Suprapubic skin (tissue), 4 donors: ENCODE results near the gene TPSAB1. TPM values are rescaled to one million over a fixed set of nuclear protein-coding genes. Genes with fewer than 3 reads are reported as not detected.

Source experiments
- DNase-seq, 2 donors: peaks; one replicate each; pipeline ENCODE4 v3.0.0-alpha.2; 2019; ENCODE audit warnings: low spot score in 2 of 2
- H3K27ac ChIP-seq: fragments of 200-600 bp; sonication (generic); one replicate; pipeline ENCODE4 v1.5.1; 2019
- H3K27me3 ChIP-seq: fragments of 200-600 bp; sonication (generic); one replicate; pipeline ENCODE4 v1.5.1; 2019
- H3K36me3 ChIP-seq: fragments of 200-600 bp; sonication (generic); one replicate; pipeline ENCODE4 v1.5.1; 2019
- H3K4me1 ChIP-seq: fragments of 200-600 bp; sonication (generic); one replicate; pipeline ENCODE4 v1.5.1; 2019
- H3K4me3 ChIP-seq: fragments of 200-600 bp; sonication (generic); one replicate; pipeline ENCODE4 v1.5.1; 2019; ENCODE audit warnings: mild to moderate bottlenecking
- H3K9me3 ChIP-seq: fragments of 200-600 bp; sonication (generic); one replicate; pipeline ENCODE4 v1.5.1; 2019
- CTCF ChIP-seq, 2 donors: fragments of 200-600 bp in 1 of 2; fragments of 450-650 bp in 1 of 2; sonication (generic) in 1 of 2; IDR thresholded peaks; one replicate each; pipeline ENCODE4 v1.5.1; 2016 to 2019; ENCODE audit warnings: antibody characterized with exemption in 2 of 2, mild to moderate bottlenecking in 1 of 2, moderate library complexity in 1 of 2
- EP300 ChIP-seq: sonication (generic); formaldehyde crosslinking; IDR thresholded peaks from one replicate; pipeline ENCODE4 v1.6.1; 2017; ENCODE audit warnings: antibody characterized with exemption
- POLR2A ChIP-seq, 2 donors: fragments of 450-650 bp; IDR thresholded peaks; one replicate each; pipeline ENCODE4 v1.6.1; 2017; ENCODE audit warnings: antibody characterized with exemption in 2 of 2, mild to moderate bottlenecking in 2 of 2, moderate library complexity in 2 of 2
- POLR2AphosphoS5 ChIP-seq, 3 donors: sonication (generic); formaldehyde crosslinking; IDR thresholded peaks; one replicate each; pipeline ENCODE4 v1.6.1; 2017; ENCODE audit warnings: antibody characterized with exemption in 3 of 3
- WGBS: methylation state at CpG from one replicate; pipeline ENCODE4 v1.1.5; 2018; 5-methylcytosine and 5-hydroxymethylcytosine counted together
- total RNA-seq, 4 donors: library from RNA; depleted of rRNA; stranded (reverse); fragments of >200 nt; gene quantifications; one replicate each; pipeline ENCODE4 v1.1.0, GENCODE V29; 2016

TPSAB1 gene
- total RNA-seq, 4 donors from 2014 or later = 6.0 to 36.8 (median 16.5) TPM

DNA sequence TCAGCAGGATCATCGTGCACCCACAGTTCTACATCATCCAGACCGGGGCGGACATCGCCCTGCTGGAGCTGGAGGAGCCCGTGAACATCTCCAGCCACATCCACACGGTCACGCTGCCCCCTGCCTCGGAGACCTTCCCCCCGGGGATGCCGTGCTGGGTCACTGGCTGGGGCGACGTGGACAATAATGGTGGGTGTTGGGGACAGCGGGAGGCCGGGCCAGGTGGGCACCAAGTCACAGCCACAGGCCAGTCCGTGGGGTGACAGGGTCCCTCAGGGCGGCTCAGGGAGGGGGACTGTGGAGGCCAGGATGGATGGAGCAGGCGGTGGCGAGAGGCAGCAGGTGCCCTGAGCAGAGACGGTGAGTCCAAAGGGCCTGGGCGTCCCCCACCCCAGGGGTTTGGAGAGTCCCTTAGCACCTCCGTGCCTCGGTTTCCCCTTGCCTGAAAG, 16.4 kb downstream of the TPSAB1 start:
- Histone ChIP-seq H3K27ac (no peak overlapping the region), H3K4me1 (peaks cover 8% of the 10 kb centered on the region), H3K27me3 (peaks cover 65% of the 10 kb centered on the region), H3K36me3 (no peaks in the 10 kb centered on the region), H3K9me3 (no peaks in the 10 kb centered on the region), H3K4me3 (no peak overlapping the region)
- no peak for TF ChIP-seq POLR2AphosphoS5 (IDR thresholded peaks at IDR 0.05)
- TF ChIP-seq EP300 = no peak
- TF ChIP-seq POLR2A (IDR thresholded peaks at IDR 0.05) = no peak
- TF ChIP-seq CTCF (IDR thresholded peaks at IDR 0.05) = no peak
- peak in 1 of 2 donors; percentile 59 for DNase-seq
- 70% methylated on average over 19 of the region's 22 CpGs for WGBS

- peak in 1 of 2 donors; percentile 46 for DNase-seq
- Histone ChIP-seq H3K27ac (no peak overlapping the region), H3K9me3 (no peaks in the 10 kb centered on the region), H3K36me3 (no peaks in the 10 kb centered on the region), H3K4me1 (peaks cover 8% of the 10 kb centered on the region), H3K27me3 (peaks cover 73% of the 10 kb centered on the region), H3K4me3 (no peak overlapping the region)
- TF ChIP-seq EP300 = no peak
- 73% methylated on average over 11 of the region's 34 CpGs for WGBS
These were observed 17.2 kb downstream of the TPSAB1 start for GRCh38 chr16:1257561-1258224.

- WGBS = 43% methylated on average over 1 of the region's 12 CpGs
- TF ChIP-seq POLR2AphosphoS5 (IDR thresholded peaks at IDR 0.05) = no peak
- TF ChIP-seq CTCF (IDR thresholded peaks at IDR 0.05) = no peak
- TF ChIP-seq POLR2A (IDR thresholded peaks at IDR 0.05) = no peak
- TF ChIP-seq EP300 = no peak
- peaks cover 78% of the 10 kb centered on the region for H3K27me3 ChIP-seq
These were observed 17.7 kb downstream of the TPSAB1 start for GRCh38 chr16:1258225-1258600.

DNA sequence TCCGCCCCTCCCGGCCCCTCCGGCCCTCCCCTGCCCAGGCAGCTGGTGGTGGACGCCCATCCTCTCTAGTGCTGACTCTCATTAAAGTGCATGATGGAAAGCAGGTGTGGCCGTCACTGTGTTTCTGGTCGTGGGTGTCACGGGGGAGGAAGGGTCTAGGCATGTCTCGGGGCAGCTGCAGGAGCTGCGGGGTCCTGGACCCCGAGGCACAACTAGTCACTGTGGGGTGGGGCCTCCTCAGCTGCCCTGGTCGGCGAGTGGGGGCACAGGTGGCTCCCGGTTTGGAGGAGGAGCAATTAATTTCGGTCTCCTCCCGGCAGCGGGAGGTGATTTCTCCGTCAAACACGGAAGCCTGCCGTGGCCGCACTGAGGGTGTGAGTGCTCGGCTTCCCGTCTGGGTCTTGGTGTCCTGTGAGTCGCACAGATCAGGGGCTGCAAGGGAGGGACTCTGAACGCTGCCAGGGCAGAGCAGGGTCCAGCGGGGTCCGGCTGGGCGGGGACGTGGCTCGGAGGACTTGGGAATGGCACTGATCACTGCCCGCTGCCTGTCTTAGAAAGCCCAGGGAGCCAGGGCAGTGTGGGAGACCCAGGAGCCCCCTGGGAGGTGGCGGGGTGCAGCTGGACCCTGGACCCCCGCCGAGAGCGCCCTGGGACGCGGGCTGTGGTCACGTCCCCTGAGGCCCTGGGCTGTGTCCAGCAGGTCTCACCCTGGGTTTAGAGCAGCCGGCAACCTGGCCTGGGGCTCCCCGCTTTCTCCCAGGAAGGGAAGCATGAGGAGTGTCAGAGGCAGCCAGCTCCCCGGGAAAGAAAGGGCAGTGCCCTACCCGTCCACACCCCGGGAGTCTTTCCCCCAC, 18.6 kb downstream of the TPSAB1 start:
- Histone ChIP-seq H3K27ac (no peak overlapping the region), H3K4me1 (peaks cover 8% of the 10 kb centered on the region), H3K9me3 (no peaks in the 10 kb centered on the region), H3K27me3 (peaks cover 86% of the 10 kb centered on the region), H3K36me3 (no peaks in the 10 kb centered on the region), H3K4me3 (peak overlapping the region; percentile 28)
- DNase-seq = peak in 1 of 2 donors; percentile 56
- 20% methylated on average over 5 of the region's 42 CpGs for WGBS
- no peak for TF ChIP-seq POLR2A (IDR thresholded peaks at IDR 0.05)
- no peak for TF ChIP-seq CTCF (IDR thresholded peaks at IDR 0.05)
- TF ChIP-seq EP300 = no peak
- TF ChIP-seq POLR2AphosphoS5 (IDR thresholded peaks at IDR 0.05) = no peak

More at GRCh38 chr16:1258225-1258600, 17.7 kb downstream of the TPSAB1 start:
- DNase-seq = peak in 1 of 2 donors; percentile 63
- Histone ChIP-seq H3K9me3 (no peaks in the 10 kb centered on the region), H3K36me3 (no peaks in the 10 kb centered on the region), H3K4me3 (no peak overlapping the region), H3K27ac (no peak overlapping the region), H3K4me1 (peaks cover 8% of the 10 kb centered on the region)

DNA sequence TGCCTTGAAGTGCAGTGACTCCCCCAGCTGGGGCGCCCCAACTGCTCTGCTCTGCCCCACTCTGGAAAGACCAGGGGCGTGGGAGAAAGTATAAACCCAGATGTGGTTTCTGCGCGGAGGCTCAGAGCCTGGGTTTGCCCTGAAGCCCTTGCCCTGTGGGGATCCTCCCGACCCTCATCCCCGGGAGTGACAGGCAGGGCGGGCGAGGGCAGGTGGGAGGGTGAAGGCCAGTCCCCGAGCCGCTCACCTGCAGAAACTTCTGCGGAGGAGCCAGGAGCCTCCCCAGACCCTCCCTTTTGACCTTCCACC, 19.2 kb downstream of the TPSAB1 start:
- TF ChIP-seq POLR2AphosphoS5 (IDR thresholded peaks at IDR 0.05) = no peak
- TF ChIP-seq POLR2A (IDR thresholded peaks at IDR 0.05) = no peak
- no peak for TF ChIP-seq CTCF (IDR thresholded peaks at IDR 0.05)
- TF ChIP-seq EP300 = no peak
- H3K27me3 ChIP-seq = peaks cover 86% of the 10 kb centered on the region
- H3K36me3 ChIP-seq = no peaks in the 10 kb centered on the region
- H3K9me3 ChIP-seq = no peaks in the 10 kb centered on the region
- H3K27ac ChIP-seq = no peak overlapping the region
- no peak overlapping the region for H3K4me3 ChIP-seq
- peak in 1 of 2 donors; percentile 39 for DNase-seq
- peaks cover 8% of the 10 kb centered on the region for H3K4me1 ChIP-seq
- 40% methylated on average over 1 of the region's 11 CpGs for WGBS
